Left colon (tissue), 2 donors: ENCODE results near the gene IL17REL. TPM values are rescaled to one million over a fixed set of nuclear protein-coding genes. Genes with fewer than 3 reads are reported as not detected.
A peak's percentile ranks its signal among the peaks of the same experiment; 100 is the strongest.

Source experiments
- ATAC-seq: fragments of 200-7000 bp; cut with Tn5 transposase; one replicate; pipeline ENCODE4 v1.9.1; 2020; ENCODE audit warnings: mild to moderate bottlenecking, moderate library complexity
- DNase-seq, 2 donors: peaks; one replicate each; pipeline ENCODE4 v3.0.0-alpha.2; 2020
- intact Hi-C, 2 donors: fragments of 100-400 bp; cut with DNase I in 1 of 2; cut with micrococcal nuclease in 1 of 2; formaldehyde crosslinking; loops; one replicate each; pipeline versions ENCODE4 v1.11.2 to v1.14.0; 2022; cut with DNase I, micrococcal nuclease
- total RNA-seq, 2 donors: library from RNA; stranded (reverse); fragmentation: NEBNext Ultra II Directional; extraction: Animal tissue kit (Norgen Biotek cat#: 25700); gene quantifications; one replicate each; pipeline ENCODE4 v1.2.1, GENCODE V29; 2021
- donor health status: DM: no; HTN: no; CAD: no.
- donor health status: DM: yes; HTN: yes; CAD: no.

IL17REL gene
- total RNA-seq, 2 donors from 2014 or later = 0.17 to 0.31 TPM

GRCh38 chr22:49955581-49956417 lies 56.8 kb downstream of the IL17REL start:
- peak in 1 of 2 donors; percentile 11 for DNase-seq
- ATAC-seq = no peak
- intact Hi-C loops = no loop called here

GRCh38 chr22:49954991-49955580 lies 57.5 kb downstream of the IL17REL start:
- intact Hi-C loops = no loop called here
- ATAC-seq = no peak
- no peak for DNase-seq

- DNase-seq (no peak), ATAC-seq (no peak)
- intact Hi-C loops = no loop called here
Measured at GRCh38 chr22:49954354-49954753, 58.2 kb downstream of the IL17REL start.

- ATAC-seq = no peak
- intact Hi-C loops = no loop called here
- DNase-seq = no peak
Measured at GRCh38 chr22:49953680-49954344, 58.8 kb downstream of the IL17REL start.

- DNase-seq (peak in 1 of 2 donors; percentile 51), ATAC-seq (no peak)
- intact Hi-C loops = no loop called here
Measured at GRCh38 chr22:49953027-49953679, 59.4 kb downstream of the IL17REL start.

- intact Hi-C loops = no loop called here
- DNase-seq (no peak), ATAC-seq (no peak)
Measured at GRCh38 chr22:49951986-49952896, 60.3 kb downstream of the IL17REL start.

GRCh38 chr22:49951678-49951985 lies 60.9 kb downstream of the IL17REL start:
- ATAC-seq = no peak
- intact Hi-C loops = no loop called here
- DNase-seq = no peak

GRCh38 chr22:49951000-49951677 lies 61.4 kb downstream of the IL17REL start:
- intact Hi-C loops = no loop called here
- ATAC-seq = peak; percentile 48
- DNase-seq = peak; percentile 93 to 96

GRCh38 chr22:49950396-49950994 lies 62.1 kb downstream of the IL17REL start:
- intact Hi-C loops = no loop called here

GRCh38 chr22:49949914-49950292 lies 62.7 kb downstream of the IL17REL start:
- DNase-seq (no peak), ATAC-seq (no peak)
- intact Hi-C loops = no loop called here

More at GRCh38 chr22:49950396-49950994, 62.1 kb downstream of the IL17REL start:
- peak in 1 of 2 donors; percentile 59 for DNase-seq
- peak; percentile 2 for ATAC-seq

- peak; percentile 60 for ATAC-seq
- intact Hi-C loops = no loop called here
- DNase-seq = peak; percentile 87 to 97
Measured at GRCh38 chr22:49948958-49949913, 63.3 kb downstream of the IL17REL start.

- intact Hi-C loops = no loop called here
- ATAC-seq = peak; percentile 42
- DNase-seq = peak in 1 of 2 donors; percentile 79
Measured at GRCh38 chr22:49948116-49948957, 64.2 kb downstream of the IL17REL start.

- ATAC-seq (no peak), DNase-seq (no peak)
- intact Hi-C loops = no loop called here
Measured at GRCh38 chr22:49947296-49947622, 65.3 kb downstream of the IL17REL start.

GRCh38 chr22:49946612-49947295 lies 65.8 kb downstream of the IL17REL start:
- intact Hi-C loops = no loop called here
- peak; percentile 13 for ATAC-seq
- DNase-seq = peak; percentile 71 to 82
